Keratinocyte (primary cell): ENCODE results near the gene GSPT1.

Experiments used
- CTCF ChIP-seq, 3 experiments: IDR thresholded peaks in 1 of 3; conservative IDR thresholded peaks in 1 of 3; optimal IDR thresholded peaks in 1 of 3; 2 replicates in 2 of 3; 3 replicates in 1 of 3; pipeline versions ENCODE3 to v1.5.1; 2011; ENCODE audit warnings: low read length in 3 of 3, mild to moderate bottlenecking in 3 of 3, moderate library complexity in 2 of 3, control low read depth in 1 of 3, inconsistent platforms in 1 of 3; ENCODE audit not compliant: insufficient read depth in 2 of 3; ENCODE audit errors: extremely low read depth in 1 of 3
- EZH2 ChIP-seq: IDR thresholded peaks from one replicate; pipeline ENCODE4 v1.6.1; 2012; ENCODE audit warnings: inconsistent platforms, mild to moderate bottlenecking, low read length, moderate library complexity

DNA sequence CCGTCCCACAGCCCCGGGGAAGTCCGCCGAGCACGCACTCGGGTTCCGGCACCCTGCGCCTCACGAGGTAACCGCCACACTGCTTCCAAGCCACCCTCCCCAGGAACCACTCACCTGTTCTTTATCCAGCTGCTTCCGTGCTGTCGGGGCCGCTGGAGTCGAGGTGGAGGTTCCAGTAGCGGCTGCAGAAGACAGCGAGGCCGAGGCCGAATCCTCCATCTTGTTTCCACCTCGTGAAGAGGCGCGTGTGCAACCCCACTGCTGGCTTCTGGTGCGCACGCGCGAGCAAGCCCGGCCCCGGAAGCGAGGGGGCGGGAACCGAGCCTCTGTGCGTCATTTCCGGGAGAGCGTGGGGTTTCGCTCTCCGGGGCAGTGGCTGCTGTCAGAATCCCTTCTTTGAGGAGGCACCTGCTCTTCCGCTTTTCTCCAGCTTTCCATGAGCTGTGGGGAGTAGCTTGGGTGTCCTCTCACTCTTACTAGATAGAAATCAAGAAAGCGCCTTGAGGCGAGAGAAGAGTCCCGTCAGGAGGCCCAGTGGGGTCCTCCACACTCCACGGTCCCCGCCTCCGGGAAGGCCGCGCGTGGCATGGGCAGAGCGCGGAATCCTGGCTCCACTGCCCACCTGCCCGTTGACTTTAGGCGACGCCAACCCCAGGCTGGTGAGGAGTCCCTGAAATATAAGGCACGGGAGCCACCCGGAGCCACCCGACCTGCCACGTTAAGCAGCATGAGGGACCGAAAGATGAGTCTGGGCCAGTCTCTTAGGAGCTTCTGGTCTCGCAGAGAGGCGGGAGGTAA is 64.3 kb downstream of the GSPT1 start, which contains the start of gene RSL1D1:
- no peak for TF ChIP-seq CTCF (optimal IDR thresholded peaks at IDR 0.05 in 1 of 3, IDR thresholded peaks at IDR 0.05 in 1 of 3, conservative IDR thresholded peaks at IDR 0.05 in 1 of 3; ENCODE audit: extremely low read depth in 1 of 3, insufficient read depth in 2 of 3, low read length in 3 of 3)
- TF ChIP-seq EZH2: no peak
